TTC549 (cell line): Measurements from ENCODE around the gene PSMC1.

ENCODE experiments used
- FAIRE-seq: peaks from 2 replicates; lab custom pipeline; 2012; peaks lifted over from hg19 to GRCh38; lab: Jason Lieb, UNC

Gene PSMC1

DNA sequence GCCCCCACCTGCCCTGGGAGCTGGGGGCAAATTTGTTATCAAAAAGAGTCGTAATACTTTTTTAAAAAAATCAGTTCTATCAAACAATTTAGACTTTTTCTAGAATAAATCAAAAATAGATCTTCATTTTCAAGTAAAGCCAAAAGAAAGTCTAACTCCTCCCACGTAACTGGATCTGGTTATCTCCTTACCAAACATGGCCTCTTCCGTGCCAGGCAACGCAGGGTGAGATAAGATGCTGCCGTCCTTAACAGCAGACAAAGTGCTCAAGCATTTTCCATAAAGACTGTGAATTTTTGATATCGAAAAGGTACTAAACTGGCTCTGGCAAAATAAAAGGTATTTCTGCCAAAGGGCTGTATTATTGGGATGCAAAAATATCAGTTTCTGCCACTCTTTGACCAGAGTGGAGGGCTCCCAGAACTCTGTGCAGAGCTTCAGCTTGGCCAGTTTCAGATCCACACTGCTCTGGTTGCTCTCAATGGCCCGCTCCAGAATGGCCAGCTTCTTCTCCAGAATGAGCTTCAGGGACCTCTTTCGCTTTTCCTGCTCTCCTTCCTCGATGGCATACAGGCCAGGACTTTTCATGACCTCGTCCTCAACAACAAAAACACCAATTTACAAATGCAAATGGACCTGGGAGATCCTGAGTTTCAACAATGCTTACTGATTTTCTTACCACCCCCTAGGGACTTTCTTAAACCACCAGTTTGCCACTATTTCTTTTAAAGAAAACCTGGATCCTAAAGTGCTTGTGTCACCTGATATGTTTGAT, 46.4 kb downstream of the PSMC1 start:
- no peak for FAIRE-seq

- FAIRE-seq, result no peak
Observed at GRCh38 chr14:90303473-90303872, 47.1 kb downstream of the PSMC1 start.

- no peak for FAIRE-seq
Observed at GRCh38 chr14:90304502-90304901, 48.1 kb downstream of the PSMC1 start.

DNA sequence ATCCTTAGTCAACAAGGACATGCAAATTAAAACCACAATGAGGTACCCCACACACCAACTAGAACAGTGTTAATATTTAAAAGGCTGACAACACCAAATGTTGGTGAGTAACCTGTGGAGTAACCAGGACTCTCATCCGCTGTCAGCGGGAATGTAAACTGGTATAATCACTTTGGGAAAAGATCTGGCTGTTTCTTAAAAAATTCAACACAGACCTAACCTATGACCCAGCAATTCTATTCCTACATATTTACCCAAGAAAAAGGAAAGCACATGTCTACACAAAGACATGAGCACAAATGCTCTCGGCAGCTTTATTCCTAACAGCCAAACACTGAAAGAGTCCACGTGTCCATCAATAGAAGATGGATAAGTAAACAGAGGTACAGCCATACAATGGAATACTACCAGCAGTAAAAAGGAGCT, 48.8 kb downstream of the PSMC1 start:
- FAIRE-seq, result no peak

DNA sequence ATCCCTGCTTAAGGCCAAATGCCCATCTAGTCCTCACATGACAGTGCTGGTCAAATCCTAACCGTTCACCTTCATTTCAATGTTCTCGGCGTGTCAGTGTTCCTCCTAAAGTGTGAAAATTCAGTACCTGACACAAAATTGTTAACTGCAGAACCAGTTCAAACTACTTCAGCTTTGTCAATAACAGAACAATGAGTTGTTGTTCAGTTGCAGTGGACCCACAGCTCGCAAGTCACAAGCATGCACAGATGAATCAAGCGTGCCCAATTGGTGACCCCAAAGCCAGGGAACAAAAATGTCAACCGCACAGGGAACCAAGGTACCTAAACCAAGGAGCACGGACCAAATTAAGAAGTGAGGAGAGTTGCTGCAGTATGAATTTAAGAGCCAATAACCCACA, 52.2 kb downstream of the PSMC1 start:
- FAIRE-seq, result no peak

DNA sequence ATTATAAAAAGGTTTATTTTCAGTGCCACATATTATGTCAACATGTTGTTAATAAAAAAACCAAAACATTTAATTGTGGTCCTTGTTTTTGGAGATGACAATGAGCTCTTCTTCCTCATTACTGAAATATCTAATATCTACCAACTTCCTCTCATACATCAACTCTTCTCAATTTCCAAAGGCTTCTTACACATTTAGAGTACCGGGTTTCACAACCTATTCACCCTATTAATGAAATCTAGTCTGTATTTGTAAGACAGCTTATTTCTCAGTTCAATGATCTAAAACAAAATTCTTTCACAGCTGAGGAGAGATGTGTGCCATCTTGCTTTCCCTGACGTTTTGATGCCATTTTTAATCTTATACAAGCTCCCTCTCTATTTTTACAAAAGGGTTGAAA, 60.9 kb downstream of the PSMC1 start:
- no peak for FAIRE-seq

GRCh38 chr14:90318016-90318415, 61.7 kb downstream of the PSMC1 start:
- FAIRE-seq, result no peak

GRCh38 chr14:90319173-90319572, 62.8 kb downstream of the PSMC1 start:
- no peak for FAIRE-seq

- FAIRE-seq, result no peak
Observed at GRCh38 chr14:90319634-90320541, 63.5 kb downstream of the PSMC1 start.

- no peak for FAIRE-seq
Observed at GRCh38 chr14:90321891-90322290, 65.5 kb downstream of the PSMC1 start.
